GM12891 (cell line): ENCODE results near the gene ITPRID1.

ENCODE experiments used
- PAX5 ChIP-seq: IDR thresholded peaks from 2 replicates; pipeline ENCODE4 v1.6.1; 2011; ENCODE audit warnings: low read length, moderate library complexity, mild to moderate bottlenecking; ENCODE audit not compliant: insufficient read depth, severe bottlenecking
- POLR2A ChIP-seq: IDR thresholded peaks from 2 replicates; pipeline ENCODE4 v1.6.1; 2011; ENCODE audit warnings: low read depth, low read length, control low read depth
- POLR2AphosphoS5 ChIP-seq: IDR thresholded peaks from 2 replicates; pipeline ENCODE4 v1.6.1; 2011; ENCODE audit warnings: low read depth, low read length, control low read depth
- TAF1 ChIP-seq: IDR thresholded peaks from 2 replicates; pipeline ENCODE4 v1.6.1; 2011; ENCODE audit warnings: low read depth, low read length, control low read depth

- no peak for TF ChIP-seq POLR2A
- TF ChIP-seq TAF1 = no peak
- TF ChIP-seq POLR2AphosphoS5 = no peak
- no peak for TF ChIP-seq PAX5
Measured at GRCh38 chr7:31648880-31649279, 135.0 kb downstream of the ITPRID1 start.
